Skeletal muscle satellite cell (primary cell): Measurements from ENCODE around the gene YIPF3.

ENCODE experiments used
- H3K27me3 ChIP-seq: 2 replicates; pipeline ENCODE4 v1.7.0; 2013; ENCODE audit warnings: low read length; ENCODE audit not compliant: control insufficient read depth, insufficient read depth
- H3K36me3 ChIP-seq: 2 replicates; pipeline ENCODE4 v1.7.0; 2013; ENCODE audit warnings: mild to moderate bottlenecking, control low read depth, low read length; ENCODE audit not compliant: insufficient read depth
- H3K4me1 ChIP-seq: 2 replicates; pipeline ENCODE4 v1.7.0; 2013; ENCODE audit warnings: low read length; ENCODE audit not compliant: control insufficient read depth, insufficient read depth
- H3K4me2 ChIP-seq: 2 replicates; pipeline ENCODE4 v1.7.0; 2013; ENCODE audit warnings: mild to moderate bottlenecking, low read length
- H3K4me3 ChIP-seq: 2 replicates; pipeline ENCODE4 v1.7.0; 2013; ENCODE audit warnings: low read length
- H3K9ac ChIP-seq: 2 replicates; pipeline ENCODE4 v1.7.0; 2013; ENCODE audit warnings: mild to moderate bottlenecking, low read depth, low read length, moderate library complexity
- H3K9me3 ChIP-seq: replicated peaks from 2 replicates; pipeline ENCODE4 v1.7.0; 2013; ENCODE audit warnings: mild to moderate bottlenecking, control low read depth, low read length

YIPF3 gene

DNA sequence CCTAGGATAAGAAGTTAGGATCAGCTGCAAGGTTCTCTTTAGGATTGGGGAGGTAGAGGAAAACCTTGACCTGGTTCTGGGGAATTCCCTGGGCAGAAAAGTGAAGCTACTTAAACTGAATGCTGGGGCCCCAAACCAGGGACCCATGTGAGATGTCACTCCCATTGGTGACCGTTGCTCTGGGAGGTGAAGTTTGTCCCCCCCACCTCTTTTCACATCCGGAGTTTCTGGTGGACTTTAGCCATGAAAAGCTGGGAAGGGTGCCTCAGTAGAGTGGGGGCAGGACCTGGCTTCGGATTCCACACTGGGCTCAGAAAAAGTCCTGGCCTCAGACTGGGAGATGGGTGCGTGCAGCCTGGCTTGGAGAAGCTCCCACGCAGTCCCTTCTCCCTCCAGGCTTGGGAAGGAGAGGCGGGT is 26.2 kb downstream of the YIPF3 start:
- H3K9me3 ChIP-seq, result no peaks in the 10 kb centered on the region
- no peaks in the 10 kb centered on the region for H3K27me3 ChIP-seq
- H3K4me1 ChIP-seq, result peaks cover 59% of the 10 kb centered on the region
- no peak overlapping the region for H3K9ac ChIP-seq
- H3K4me3 ChIP-seq, result no peak overlapping the region
- peaks cover 10% of the 10 kb centered on the region for H3K36me3 ChIP-seq
- H3K4me2 ChIP-seq, result no peak overlapping the region

DNA sequence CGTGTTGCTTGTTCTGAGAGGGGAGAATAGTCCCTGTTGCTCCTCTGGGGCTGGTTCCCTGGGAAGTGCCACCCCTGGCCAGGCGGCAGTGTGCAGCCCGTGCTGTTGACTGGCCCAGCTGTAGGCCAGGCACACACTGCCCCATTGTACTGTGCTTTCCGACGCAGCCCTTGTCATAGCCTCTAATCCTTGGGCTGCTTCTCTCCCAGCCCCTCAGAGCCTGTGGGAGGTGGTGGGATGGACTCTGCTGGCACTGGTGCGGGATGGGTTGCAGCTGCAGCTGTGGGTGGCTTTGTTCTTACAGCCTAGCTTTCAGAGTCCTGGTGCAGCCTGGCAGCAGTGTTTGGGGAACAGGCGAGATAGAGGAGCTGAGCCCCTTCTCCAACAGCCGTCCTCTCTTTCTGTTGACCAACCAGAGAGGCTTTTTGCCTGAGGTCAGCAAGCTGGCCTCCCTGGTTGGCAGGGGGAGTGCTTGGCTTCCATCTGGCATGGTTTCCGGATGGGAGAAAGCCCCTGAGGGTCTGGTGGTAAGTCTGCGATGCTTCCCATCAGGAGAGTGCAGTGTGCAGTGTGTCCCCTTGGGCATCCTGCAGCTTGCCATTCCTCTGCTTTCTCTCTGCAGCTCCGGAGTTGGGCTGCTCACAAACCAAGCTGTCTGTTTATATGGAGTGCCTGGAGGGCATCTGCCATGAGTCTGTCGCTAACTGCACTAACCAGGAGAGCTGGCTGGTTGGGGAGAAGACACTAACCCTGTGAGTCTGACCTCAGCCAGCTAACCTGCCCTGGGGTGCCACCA is 27.3 kb downstream of the YIPF3 start:
- no peak overlapping the region for H3K4me3 ChIP-seq
- H3K9ac ChIP-seq, result peak overlapping the region; percentile 8
- peaks cover 10% of the 10 kb centered on the region for H3K36me3 ChIP-seq
- H3K9me3 ChIP-seq, result no peaks in the 10 kb centered on the region
- no peaks in the 10 kb centered on the region for H3K27me3 ChIP-seq
- peaks cover 49% of the 10 kb centered on the region for H3K4me1 ChIP-seq
- peak overlapping the region; percentile 13 for H3K4me2 ChIP-seq

DNA sequence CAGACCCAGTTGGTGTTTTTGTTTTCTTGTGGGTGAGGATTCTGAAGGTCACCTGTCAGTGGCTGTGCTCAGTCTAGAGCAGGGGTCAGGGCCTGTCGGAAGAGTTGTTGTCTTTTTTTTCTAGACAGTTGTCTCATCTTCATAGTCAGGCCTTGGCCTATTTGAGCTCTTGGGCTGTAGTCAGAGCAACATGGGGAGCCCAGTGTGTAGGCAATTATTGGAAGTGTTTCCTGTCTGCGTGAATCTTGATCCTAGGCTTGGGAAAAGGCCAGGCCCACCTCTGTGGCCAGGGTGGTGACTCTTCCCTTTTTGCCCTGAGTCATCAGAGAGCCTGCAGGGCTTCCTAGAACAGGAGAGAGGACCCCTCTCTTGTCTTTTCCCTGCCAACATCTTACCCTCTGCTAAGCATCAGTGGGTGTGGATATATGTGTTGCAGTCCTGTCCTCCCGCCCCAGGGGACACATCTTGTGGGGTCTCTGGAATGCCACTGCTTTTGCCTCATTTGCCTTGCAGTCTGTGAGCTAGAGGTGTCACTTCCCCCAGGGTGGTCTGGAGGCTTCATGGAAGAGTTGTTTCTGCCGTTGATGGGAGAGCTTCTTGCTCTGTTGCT is 28.0 kb downstream of the YIPF3 start:
- H3K9me3 ChIP-seq, result no peaks in the 10 kb centered on the region
- peaks cover 10% of the 10 kb centered on the region for H3K36me3 ChIP-seq
- H3K27me3 ChIP-seq, result no peaks in the 10 kb centered on the region
- H3K4me1 ChIP-seq, result peaks cover 42% of the 10 kb centered on the region
- H3K9ac ChIP-seq, result peak overlapping the region; percentile 8
- H3K4me3 ChIP-seq, result no peak overlapping the region
- H3K4me2 ChIP-seq, result peak overlapping the region; percentile 13

DNA sequence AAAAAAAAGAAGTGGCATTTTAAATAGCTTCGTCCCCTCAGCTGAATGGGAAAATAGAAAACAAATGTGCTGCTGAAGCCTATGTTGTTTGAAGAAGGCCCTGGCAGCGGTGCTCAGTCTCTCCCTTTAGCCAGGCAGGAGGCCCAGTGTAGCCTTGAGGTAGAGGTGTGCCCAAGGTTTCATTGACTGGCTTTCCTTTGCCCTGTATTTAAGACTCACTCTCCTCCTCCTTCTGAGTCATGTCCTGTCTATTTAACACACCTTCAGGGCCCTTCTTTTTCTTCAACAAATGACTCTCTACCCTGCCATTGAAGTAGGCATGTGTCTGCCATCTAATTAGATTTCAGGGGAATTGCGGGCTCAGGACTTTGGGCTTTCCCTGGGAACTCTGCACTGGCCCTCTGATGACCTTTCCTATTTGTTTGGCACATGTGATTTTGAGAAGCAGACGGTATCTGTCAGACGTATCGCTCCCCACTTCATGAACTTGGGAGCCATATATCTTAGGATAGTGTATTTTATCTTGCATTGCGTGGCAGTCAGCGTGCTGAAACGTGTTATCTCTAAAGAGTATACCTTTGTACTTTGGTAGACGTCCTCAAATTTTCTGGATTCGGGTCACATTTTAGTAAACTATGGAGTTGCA is 35.0 kb downstream of the YIPF3 start:
- H3K4me2 ChIP-seq, result no peak overlapping the region
- peaks cover 6% of the 10 kb centered on the region for H3K36me3 ChIP-seq
- H3K27me3 ChIP-seq, result no peaks in the 10 kb centered on the region
- H3K9ac ChIP-seq, result no peak overlapping the region
- H3K4me1 ChIP-seq, result peaks cover 10% of the 10 kb centered on the region
- no peak overlapping the region for H3K4me3 ChIP-seq
- no peaks in the 10 kb centered on the region for H3K9me3 ChIP-seq

DNA sequence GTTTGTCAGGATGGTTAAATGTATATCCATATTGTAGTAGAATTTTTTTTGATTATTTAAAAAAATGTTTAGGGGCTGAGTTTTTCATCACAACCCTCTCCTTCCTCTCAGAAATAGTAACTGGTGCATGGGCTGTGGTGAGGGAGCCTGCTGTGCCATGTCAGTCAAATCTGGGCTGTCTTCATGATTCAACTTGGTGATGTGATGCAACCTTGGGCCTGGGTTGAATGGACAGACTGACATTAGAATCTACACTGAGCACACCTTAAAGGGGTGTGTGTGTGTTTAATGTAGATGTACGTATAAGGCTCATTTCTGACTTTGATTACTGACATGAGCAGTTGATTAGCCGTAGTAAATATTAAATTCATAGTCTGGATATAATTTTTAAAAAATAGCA is 35.7 kb downstream of the YIPF3 start:
- Histone ChIP-seq H3K4me2 (no peak overlapping the region), H3K9me3 (no peaks in the 10 kb centered on the region), H3K4me1 (peaks cover 10% of the 10 kb centered on the region), H3K4me3 (no peak overlapping the region), H3K36me3 (peaks cover 6% of the 10 kb centered on the region), H3K9ac (no peak overlapping the region), H3K27me3 (no peaks in the 10 kb centered on the region)

DNA sequence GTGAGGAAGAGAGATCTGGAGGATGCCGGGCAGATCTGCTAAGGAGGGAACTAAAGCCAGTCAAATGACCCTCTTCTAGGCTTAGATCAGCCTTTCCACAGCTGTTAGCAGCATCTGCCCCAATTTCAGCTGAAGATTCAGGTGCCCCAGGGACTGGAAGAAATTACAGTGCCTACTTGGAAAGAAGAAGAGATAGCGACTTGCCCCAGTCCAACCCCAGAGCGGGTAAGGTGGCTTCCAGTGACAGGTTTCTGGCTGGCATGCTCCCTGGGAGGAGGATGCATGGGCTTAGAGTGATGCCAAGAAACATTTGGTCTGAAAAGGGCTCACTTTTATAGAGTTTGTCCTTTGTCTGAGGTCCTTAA is 38.7 kb downstream of the YIPF3 start:
- Histone ChIP-seq H3K9me3 (no peaks in the 10 kb centered on the region), H3K27me3 (no peaks in the 10 kb centered on the region), H3K4me1 (peaks cover 10% of the 10 kb centered on the region), H3K4me3 (peak overlapping the region; percentile 86), H3K9ac (peak overlapping the region; percentile 88), H3K36me3 (no peaks in the 10 kb centered on the region), H3K4me2 (peak overlapping the region; percentile 99)

DNA sequence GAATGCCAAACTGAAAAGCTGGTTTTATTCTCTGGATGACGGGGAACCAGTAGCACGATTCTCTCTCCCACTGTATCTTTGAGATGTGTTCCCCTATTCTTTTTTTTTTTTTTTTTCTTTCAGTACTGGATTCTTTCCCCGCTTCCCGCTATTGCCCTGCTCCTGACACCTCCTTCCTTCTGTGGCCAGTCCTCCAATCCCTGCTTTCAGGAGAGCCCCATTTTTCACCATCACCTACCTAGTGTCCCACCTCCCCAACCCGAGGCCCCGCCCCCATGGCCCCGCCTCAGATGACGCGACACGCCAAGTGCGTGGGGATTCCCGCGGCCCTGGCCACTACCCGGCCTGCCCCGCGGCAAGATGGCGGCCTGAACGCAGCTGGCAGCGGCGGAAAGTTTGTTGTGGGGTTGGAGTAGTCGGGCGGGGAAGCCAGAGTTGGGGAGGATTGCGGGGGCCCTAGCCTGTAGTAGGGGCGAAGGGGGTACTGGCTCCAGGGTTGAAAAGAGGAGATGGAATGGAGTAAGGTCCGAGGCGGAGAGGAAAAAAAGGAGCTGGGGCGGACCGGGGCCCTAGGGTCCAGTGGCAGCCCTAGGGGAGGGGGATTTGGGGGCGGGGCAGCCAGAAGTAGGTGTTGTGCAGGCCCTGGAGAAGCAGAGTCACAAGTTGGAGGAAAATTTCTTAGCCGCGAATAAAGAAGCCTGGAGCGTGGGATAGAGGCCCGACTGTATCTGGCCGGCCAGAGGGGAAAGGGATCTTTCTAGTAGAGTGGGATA is 39.3 kb downstream of the YIPF3 start, which contains the start of gene TJAP1:
TJAP1 (plus strand) TSS at position 336 of the 773 bp plus-strand sequence. CDS start 21,432 bp downstream, outside the sequence.
- Histone ChIP-seq H3K27me3 (no peaks in the 10 kb centered on the region), H3K36me3 (no peaks in the 10 kb centered on the region), H3K9ac (peak within 1 kb of the TSS; percentile 88), H3K4me2 (peak within 1 kb of the TSS; percentile 99), H3K4me1 (peaks cover 10% of the 10 kb centered on the region), H3K9me3 (no peaks in the 10 kb centered on the region), H3K4me3 (peak within 1 kb of the TSS; percentile 86)

DNA sequence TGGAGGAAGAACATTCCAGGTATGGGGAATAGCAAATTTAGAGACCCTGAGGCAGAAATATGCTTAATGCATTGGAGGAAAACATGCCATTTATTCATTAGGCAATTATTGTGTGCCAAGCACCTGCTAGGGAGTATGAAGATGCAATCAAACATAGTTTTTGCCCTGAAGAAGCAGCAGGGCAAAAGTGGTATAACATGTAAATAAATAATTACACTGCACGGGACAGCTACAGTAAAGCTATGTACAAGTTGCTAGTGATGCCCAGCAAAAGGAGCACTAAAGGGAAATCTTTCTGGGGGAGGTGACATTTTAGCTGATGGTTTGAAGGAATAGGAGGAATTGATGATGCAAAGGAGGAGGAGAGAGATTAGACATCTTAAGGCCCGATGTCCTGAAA is 40.0 kb downstream of the YIPF3 start:
- H3K9ac ChIP-seq, result peak overlapping the region; percentile 88
- H3K27me3 ChIP-seq, result no peaks in the 10 kb centered on the region
- peak overlapping the region; percentile 86 for H3K4me3 ChIP-seq
- no peaks in the 10 kb centered on the region for H3K36me3 ChIP-seq
- peak overlapping the region; percentile 99 for H3K4me2 ChIP-seq
- no peaks in the 10 kb centered on the region for H3K9me3 ChIP-seq
- peaks cover 10% of the 10 kb centered on the region for H3K4me1 ChIP-seq

DNA sequence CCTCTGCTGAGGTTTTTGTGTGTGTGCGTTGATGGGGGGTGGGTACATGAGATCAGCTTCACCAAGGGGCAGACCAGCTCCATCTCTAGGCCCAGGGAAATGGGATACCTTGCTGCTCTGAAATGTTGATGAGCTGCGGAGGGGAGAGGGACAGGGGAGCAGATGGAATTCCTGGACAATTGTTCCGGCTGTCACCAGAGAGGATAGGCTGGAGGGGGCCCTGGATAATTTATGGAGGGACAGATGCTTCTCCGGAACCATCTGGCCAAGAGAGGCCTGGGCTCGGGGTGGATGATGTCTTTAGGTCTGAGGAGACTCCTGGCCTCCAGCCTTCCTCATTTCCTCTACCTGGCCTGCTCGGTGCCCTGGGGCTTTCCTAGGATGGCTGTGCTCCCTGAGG is 41.2 kb downstream of the YIPF3 start:
- Histone ChIP-seq H3K36me3 (no peaks in the 10 kb centered on the region), H3K4me3 (no peak overlapping the region), H3K9me3 (no peaks in the 10 kb centered on the region), H3K27me3 (peaks cover 4% of the 10 kb centered on the region), H3K9ac (no peak overlapping the region), H3K4me1 (peaks cover 10% of the 10 kb centered on the region), H3K4me2 (no peak overlapping the region)

DNA sequence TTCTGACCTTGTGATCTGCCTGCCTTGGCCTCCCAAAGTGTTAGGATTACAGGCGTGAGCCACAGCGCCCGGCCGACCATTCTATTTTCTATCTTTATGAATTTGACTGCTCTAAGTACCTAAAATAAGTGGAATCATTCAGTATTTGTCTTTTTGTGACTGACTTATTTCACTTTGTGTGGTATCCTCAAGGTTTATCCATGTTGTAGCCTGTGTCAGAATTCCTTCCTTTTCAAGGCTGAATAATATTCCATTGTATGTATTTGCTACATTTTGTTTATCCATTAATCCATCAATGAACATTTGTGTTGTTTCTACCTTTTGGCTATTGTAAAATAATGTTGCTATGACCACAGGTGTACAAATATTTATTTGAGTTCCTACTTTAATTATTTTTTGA is 44.2 kb downstream of the YIPF3 start:
- H3K4me3 ChIP-seq, result no peak overlapping the region
- no peaks in the 10 kb centered on the region for H3K4me1 ChIP-seq
- H3K9ac ChIP-seq, result no peak overlapping the region
- no peaks in the 10 kb centered on the region for H3K9me3 ChIP-seq
- H3K4me2 ChIP-seq, result no peak overlapping the region
- H3K36me3 ChIP-seq, result no peaks in the 10 kb centered on the region
- H3K27me3 ChIP-seq, result peaks cover 4% of the 10 kb centered on the region

DNA sequence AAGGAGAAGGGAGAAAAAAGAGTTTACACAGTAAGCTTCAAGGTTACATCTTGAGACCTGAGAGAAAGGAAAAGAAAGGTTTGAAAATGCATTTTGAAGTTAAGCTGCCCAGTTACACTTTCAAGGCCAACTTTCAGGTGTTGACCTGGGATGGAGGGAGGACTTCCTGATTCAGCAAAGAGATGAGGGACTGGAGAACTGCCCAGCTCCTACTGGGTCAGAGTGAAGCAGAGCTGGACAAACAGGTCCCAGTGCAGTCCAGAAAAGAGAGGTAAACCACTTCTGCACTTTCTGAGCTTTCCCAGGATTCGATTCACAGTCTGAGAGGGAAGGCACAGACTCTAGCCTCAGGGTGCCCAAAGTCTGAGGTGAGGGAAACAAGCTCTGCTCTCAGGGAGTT is 45.3 kb downstream of the YIPF3 start:
- H3K36me3 ChIP-seq, result no peaks in the 10 kb centered on the region
- no peaks in the 10 kb centered on the region for H3K9me3 ChIP-seq
- no peak overlapping the region for H3K4me3 ChIP-seq
- H3K4me1 ChIP-seq, result no peaks in the 10 kb centered on the region
- peaks cover 7% of the 10 kb centered on the region for H3K27me3 ChIP-seq
- H3K9ac ChIP-seq, result no peak overlapping the region
- no peak overlapping the region for H3K4me2 ChIP-seq
